A204.1 (cell line): ENCODE data around the gene TRIM62.
"Not testable (repeated sequence)": the region's sequence is repeated elsewhere in the genome, so short reads cannot be mapped to it uniquely, and the experiment has no call there.

Experiments
- FAIRE-seq: peaks from 2 replicates; lab custom pipeline; 2012; peaks lifted over from hg19 to GRCh38; lab: Jason Lieb, UNC

The TRIM62 gene

GRCh38 chr1:33158366-33158765, 23.5 kb downstream of the TRIM62 start:
- FAIRE-seq = no peak

GRCh38 chr1:33157131-33157530, 24.7 kb downstream of the TRIM62 start:
- FAIRE-seq = no peak

GRCh38 chr1:33155877-33156538, 25.8 kb downstream of the TRIM62 start:
- FAIRE-seq = no peak

GRCh38 chr1:33153650-33154049, 28.2 kb downstream of the TRIM62 start:
- no peak for FAIRE-seq

GRCh38 chr1:33152685-33153432, 29.0 kb downstream of the TRIM62 start:
- no peak for FAIRE-seq

- FAIRE-seq = no peak
These were observed 30.7 kb downstream of the TRIM62 start for GRCh38 chr1:33151116-33151515.

- no peak for FAIRE-seq
These were observed 31.3 kb downstream of the TRIM62 start for GRCh38 chr1:33150522-33150921.

GRCh38 chr1:33149453-33150190, 32.2 kb downstream of the TRIM62 start:
- no peak for FAIRE-seq

GRCh38 chr1:33148615-33149014, 33.2 kb downstream of the TRIM62 start:
- no peak for FAIRE-seq

GRCh38 chr1:33147997-33148314, 33.9 kb downstream of the TRIM62 start:
- no peak for FAIRE-seq

- FAIRE-seq = no peak
These were observed 34.4 kb downstream of the TRIM62 start for GRCh38 chr1:33147275-33147996.

GRCh38 chr1:33146003-33146402, 35.8 kb downstream of the TRIM62 start:
- FAIRE-seq = no peak

- FAIRE-seq = no peak
These were observed 38.1 kb downstream of the TRIM62 start for GRCh38 chr1:33143698-33144097.

GRCh38 chr1:33143176-33143575, 38.7 kb downstream of the TRIM62 start:
- FAIRE-seq = no peak

GRCh38 chr1:33142483-33143064, 39.3 kb downstream of the TRIM62 start:
- no peak for FAIRE-seq

- FAIRE-seq = no peak
These were observed 40.1 kb downstream of the TRIM62 start for GRCh38 chr1:33141781-33142180.

GRCh38 chr1:33141216-33141615, 40.6 kb downstream of the TRIM62 start:
- FAIRE-seq = no peak

- FAIRE-seq = no peak
These were observed 41.4 kb downstream of the TRIM62 start for GRCh38 chr1:33140153-33141149.

GRCh38 chr1:33137800-33138199, 44.0 kb downstream of the TRIM62 start:
- no peak for FAIRE-seq

GRCh38 chr1:33136041-33136440, 45.8 kb downstream of the TRIM62 start:
- FAIRE-seq = not testable (repeated sequence)

GRCh38 chr1:33133478-33134105, 48.3 kb downstream of the TRIM62 start:
- no peak for FAIRE-seq
